Upper lobe of right lung (tissue), 1 donor: Measurements from ENCODE around the gene C9orf43. TPM values are rescaled to one million over a fixed set of nuclear protein-coding genes. Genes with fewer than 3 reads are reported as not detected.

Experiments
- ATAC-seq: fragments of 200-7000 bp; cut with Tn5 transposase; one replicate; pipeline ENCODE4 v1.9.1; 2020; ENCODE audit warnings: mild to moderate bottlenecking, moderate library complexity
- DNase-seq: peaks from one replicate; pipeline ENCODE4 v3.0.0-alpha.2; 2020
- H3K27ac ChIP-seq: fragments of 200-600 bp; one replicate; pipeline ENCODE4 v1.8.0; 2022
- H3K27me3 ChIP-seq: fragments of 200-600 bp; one replicate; pipeline ENCODE4 v1.8.0; 2022; ENCODE audit warnings: mild to moderate bottlenecking
- H3K36me3 ChIP-seq: fragments of 200-600 bp; one replicate; pipeline ENCODE4 v1.8.0; 2022
- H3K4me1 ChIP-seq: fragments of 200-600 bp; one replicate; pipeline ENCODE4 v1.8.0; 2022
- H3K4me3 ChIP-seq: fragments of 200-600 bp; one replicate; pipeline ENCODE4 v1.8.0; 2022; ENCODE audit warnings: mild to moderate bottlenecking
- H3K9me3 ChIP-seq: fragments of 200-600 bp; one replicate; pipeline ENCODE4 v1.8.0; 2022
- CTCF ChIP-seq: fragments of 200-600 bp; IDR thresholded peaks from one replicate; pipeline ENCODE4 v1.8.0; 2022; ENCODE audit warnings: antibody characterized with exemption
- intact Hi-C: fragments of 100-400 bp; cut with DNase I; formaldehyde crosslinking; loops from one replicate; pipeline ENCODE4 v1.11.0; 2022
- total RNA-seq: library from RNA; stranded (reverse); fragmentation: NEBNext Ultra II Directional; extraction: Animal tissue kit (Norgen Biotek cat#: 25700); gene quantifications from one replicate; pipeline ENCODE4 v1.2.1, GENCODE V29; 2021
- donor health status: DM: no; HTN: yes; CAD: no; lungs with severe emphysema.

The C9orf43 gene
- total RNA-seq, 1 donor from 2014 or later, result not detected

- no peak for TF ChIP-seq CTCF
- Histone ChIP-seq H3K27ac (no peak overlapping the region), H3K36me3 (no peaks in the 10 kb centered on the region), H3K4me1 (no peaks in the 10 kb centered on the region), H3K27me3 (no peaks in the 10 kb centered on the region), H3K4me3 (no peak overlapping the region), H3K9me3 (no peaks in the 10 kb centered on the region)
- no peak for DNase-seq
- intact Hi-C loops, result no loop called here
- no peak for ATAC-seq
Measured at GRCh38 chr9:113476511-113476916, 66.0 kb downstream of the C9orf43 start.

GRCh38 chr9:113477058-113477457, 66.5 kb downstream of the C9orf43 start:
- H3K4me1 ChIP-seq, result no peaks in the 10 kb centered on the region
- H3K36me3 ChIP-seq, result no peaks in the 10 kb centered on the region
- no peak overlapping the region for H3K27ac ChIP-seq
- DNase-seq, result no peak
- H3K4me3 ChIP-seq, result no peak overlapping the region
- intact Hi-C loops, result no loop called here
- H3K27me3 ChIP-seq, result no peaks in the 10 kb centered on the region
- no peaks in the 10 kb centered on the region for H3K9me3 ChIP-seq
- ATAC-seq, result no peak
- no peak for TF ChIP-seq CTCF

GRCh38 chr9:113477661-113478060, 67.1 kb downstream of the C9orf43 start:
- no peak overlapping the region for H3K27ac ChIP-seq
- H3K4me3 ChIP-seq, result no peak overlapping the region
- intact Hi-C loops, result no loop called here
- no peak for ATAC-seq
- H3K36me3 ChIP-seq, result no peaks in the 10 kb centered on the region
- no peak for DNase-seq
- no peaks in the 10 kb centered on the region for H3K9me3 ChIP-seq
- no peak for TF ChIP-seq CTCF
- no peaks in the 10 kb centered on the region for H3K27me3 ChIP-seq
- no peaks in the 10 kb centered on the region for H3K4me1 ChIP-seq

GRCh38 chr9:113479174-113479621, 68.7 kb downstream of the C9orf43 start:
- DNase-seq, result no peak
- Histone ChIP-seq H3K4me1 (peaks cover under 1% of the 10 kb centered on the region), H3K27me3 (no peaks in the 10 kb centered on the region), H3K9me3 (no peaks in the 10 kb centered on the region), H3K4me3 (no peak overlapping the region), H3K36me3 (no peaks in the 10 kb centered on the region), H3K27ac (no peak overlapping the region)
- no peak for ATAC-seq
- TF ChIP-seq CTCF, result no peak
- intact Hi-C loops, result no loop called here

Other genes starting within 250 kb of the C9orf43 start
- gene FKBP15, start 189.5 kb upstream of the C9orf43 start, total RNA-seq, result 60.6 TPM
- 43.4 TPM for gene SLC31A1, start 189.2 kb upstream of the C9orf43 start, total RNA-seq
- 29.5 TPM for gene CDC26, start 135.2 kb upstream of the C9orf43 start, total RNA-seq
- gene PRPF4, start 135.1 kb upstream of the C9orf43 start, total RNA-seq, result 13.2 TPM
- gene RNF183, start 107.4 kb upstream of the C9orf43 start, total RNA-seq, result not detected
- gene WDR31, start 70.5 kb upstream of the C9orf43 start, total RNA-seq, result 2.6 TPM
- 10.8 TPM for gene BSPRY, start 61.2 kb upstream of the C9orf43 start, total RNA-seq
- 10.4 TPM for gene HDHD3, start 33.8 kb upstream of the C9orf43 start, total RNA-seq
- gene ALAD, start 9.5 kb upstream of the C9orf43 start, total RNA-seq, result 37.7 TPM
- gene POLE3, start 72 bp upstream of the C9orf43 start, total RNA-seq, result 31.0 TPM
- gene RGS3, start 53.0 kb downstream of the C9orf43 start, total RNA-seq, result 71.1 TPM